HFFc6 (cell line): Measurements from ENCODE around the gene LRIG1. TPM values are rescaled to one million over a fixed set of nuclear protein-coding genes. Genes with fewer than 3 reads are reported as not detected.

ENCODE experiments used
- DNase-seq: peaks from one replicate; pipeline ENCODE4 v3.0.0-alpha.2; 2018
- H3K27ac Mint-ChIP-seq: 2 replicates; pipeline ENCODE4 v1.8.0; 2020; ENCODE audit warnings: mild to moderate bottlenecking, mixed read lengths
- H3K27me3 Mint-ChIP-seq: 2 replicates; pipeline ENCODE4 v1.8.0; 2021; ENCODE audit warnings: mild to moderate bottlenecking, moderate library complexity, mixed read lengths; ENCODE audit not compliant: insufficient read depth
- H3K36me3 Mint-ChIP-seq: 2 replicates; pipeline ENCODE4 v1.8.0; 2021; ENCODE audit warnings: low read depth, mixed read lengths
- H3K4me1 Mint-ChIP-seq: 2 replicates; pipeline ENCODE4 v1.8.0; 2020; ENCODE audit warnings: low read depth, mixed read lengths
- H3K4me3 Mint-ChIP-seq: 2 replicates; pipeline ENCODE4 v1.8.0; 2020; ENCODE audit warnings: mild to moderate bottlenecking, moderate library complexity, mixed read lengths
- H3K9me3 Mint-ChIP-seq: 2 replicates; pipeline ENCODE4 v1.8.0; 2020; ENCODE audit warnings: mild to moderate bottlenecking, mixed read lengths
- total RNA-seq, 6 experiments: library from RNA; stranded (reverse); fragmentation: NEBNext Ultra II Directional; extraction: Animal tissue kit (Norgen Biotek cat#: 25700); gene quantifications; 2 replicates in 1 of 6; 3 replicates in 5 of 6; pipeline ENCODE4 v1.2.3, GENCODE V29; 2021
- TF ChIP-seq, protein P1 (sequence below): fragments of 200-600 bp; sonication (generic); IDR thresholded peaks from 2 replicates; pipeline ENCODE4 v1.5.0; 2021; ENCODE audit warnings: antibody characterized with exemption, mild to moderate bottlenecking

LRIG1 gene
- total RNA-seq, 6 experiments from 2014 or later, result 1.7 to 2.7 (median 2.2) TPM

DNA sequence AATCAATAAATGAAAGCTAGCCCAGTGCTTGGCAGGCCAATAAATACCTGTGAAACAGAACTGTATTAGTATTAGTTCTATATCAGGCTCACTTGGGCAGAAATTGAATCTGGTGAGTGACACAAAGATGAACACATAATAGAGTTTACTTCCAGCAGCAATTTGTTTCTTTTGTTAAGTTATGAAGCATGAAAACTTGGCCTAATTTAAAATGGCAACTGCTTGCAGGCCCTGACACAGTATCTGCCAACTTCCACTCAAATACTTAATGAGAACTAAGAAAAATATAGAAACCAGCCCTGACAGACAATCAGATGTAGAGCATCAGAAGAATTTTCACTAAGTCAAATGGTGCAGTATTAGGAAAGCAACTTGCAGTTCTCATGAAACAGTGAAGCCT is 37.6 kb upstream of the LRIG1 start:
- H3K27ac Mint-ChIP-seq, result no peak overlapping the region
- DNase-seq, result no peak
- no peaks in the 10 kb centered on the region for H3K36me3 Mint-ChIP-seq
- TF ChIP-seq, protein P1, sequence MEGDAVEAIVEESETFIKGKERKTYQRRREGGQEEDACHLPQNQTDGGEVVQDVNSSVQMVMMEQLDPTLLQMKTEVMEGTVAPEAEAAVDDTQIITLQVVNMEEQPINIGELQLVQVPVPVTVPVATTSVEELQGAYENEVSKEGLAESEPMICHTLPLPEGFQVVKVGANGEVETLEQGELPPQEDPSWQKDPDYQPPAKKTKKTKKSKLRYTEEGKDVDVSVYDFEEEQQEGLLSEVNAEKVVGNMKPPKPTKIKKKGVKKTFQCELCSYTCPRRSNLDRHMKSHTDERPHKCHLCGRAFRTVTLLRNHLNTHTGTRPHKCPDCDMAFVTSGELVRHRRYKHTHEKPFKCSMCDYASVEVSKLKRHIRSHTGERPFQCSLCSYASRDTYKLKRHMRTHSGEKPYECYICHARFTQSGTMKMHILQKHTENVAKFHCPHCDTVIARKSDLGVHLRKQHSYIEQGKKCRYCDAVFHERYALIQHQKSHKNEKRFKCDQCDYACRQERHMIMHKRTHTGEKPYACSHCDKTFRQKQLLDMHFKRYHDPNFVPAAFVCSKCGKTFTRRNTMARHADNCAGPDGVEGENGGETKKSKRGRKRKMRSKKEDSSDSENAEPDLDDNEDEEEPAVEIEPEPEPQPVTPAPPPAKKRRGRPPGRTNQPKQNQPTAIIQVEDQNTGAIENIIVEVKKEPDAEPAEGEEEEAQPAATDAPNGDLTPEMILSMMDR, result no peak
- no peaks in the 10 kb centered on the region for H3K4me1 Mint-ChIP-seq
- no peaks in the 10 kb centered on the region for H3K27me3 Mint-ChIP-seq
- peaks cover under 1% of the 10 kb centered on the region; the same call in 1 of the 2 replicates for H3K9me3 Mint-ChIP-seq
- H3K4me3 Mint-ChIP-seq, result no peak overlapping the region

DNA sequence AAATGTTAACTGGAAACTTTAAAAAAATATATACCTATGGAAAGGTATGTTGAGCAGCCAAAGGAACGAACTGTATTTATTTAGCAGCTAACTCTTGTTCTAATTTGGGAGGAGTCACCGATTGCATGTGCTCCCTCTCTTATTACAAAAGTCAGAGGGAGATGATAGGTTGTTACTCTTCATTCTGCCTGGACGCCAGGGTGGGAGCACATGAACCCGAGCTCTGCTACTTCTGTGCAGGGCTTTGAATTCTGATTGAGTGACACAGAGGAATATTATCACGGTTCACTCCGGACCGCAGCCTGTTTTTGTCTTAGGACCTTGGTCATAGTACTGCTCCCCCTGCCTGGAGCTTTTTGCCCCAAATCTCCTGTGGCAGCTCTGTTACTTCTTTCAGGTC is 36.9 kb upstream of the LRIG1 start:
- TF ChIP-seq, protein P1, result no peak
- Mint-ChIP-seq H3K4me1 (no peaks in the 10 kb centered on the region), H3K36me3 (no peaks in the 10 kb centered on the region), H3K27me3 (no peaks in the 10 kb centered on the region), H3K27ac (no peak overlapping the region), H3K9me3 (no peaks in the 10 kb centered on the region), H3K4me3 (no peak overlapping the region)
- DNase-seq, result no peak

DNA sequence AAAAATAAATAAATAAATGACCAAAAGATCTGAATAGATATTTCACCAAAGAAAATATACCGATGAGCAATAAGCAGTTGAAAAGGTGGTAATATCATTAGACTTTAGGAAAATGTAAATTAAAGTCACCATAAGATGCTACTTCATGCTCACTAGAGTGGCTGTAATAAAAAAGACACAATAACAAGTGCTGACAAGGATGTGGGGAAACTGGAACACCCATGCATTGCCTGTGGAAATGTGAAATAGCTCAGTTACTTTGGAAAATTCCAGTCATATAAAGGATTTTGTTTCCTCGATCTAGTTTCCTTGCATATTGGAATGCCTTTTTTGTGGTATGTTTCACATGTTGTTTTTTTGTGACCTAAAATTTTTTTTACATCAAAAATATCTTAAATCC is 36.0 kb upstream of the LRIG1 start:
- Mint-ChIP-seq H3K9me3 (no peaks in the 10 kb centered on the region), H3K4me3 (no peak overlapping the region), H3K27ac (no peak overlapping the region), H3K27me3 (no peaks in the 10 kb centered on the region), H3K4me1 (no peaks in the 10 kb centered on the region), H3K36me3 (no peaks in the 10 kb centered on the region)
- no peak for DNase-seq
- TF ChIP-seq, protein P1, result no peak

DNA sequence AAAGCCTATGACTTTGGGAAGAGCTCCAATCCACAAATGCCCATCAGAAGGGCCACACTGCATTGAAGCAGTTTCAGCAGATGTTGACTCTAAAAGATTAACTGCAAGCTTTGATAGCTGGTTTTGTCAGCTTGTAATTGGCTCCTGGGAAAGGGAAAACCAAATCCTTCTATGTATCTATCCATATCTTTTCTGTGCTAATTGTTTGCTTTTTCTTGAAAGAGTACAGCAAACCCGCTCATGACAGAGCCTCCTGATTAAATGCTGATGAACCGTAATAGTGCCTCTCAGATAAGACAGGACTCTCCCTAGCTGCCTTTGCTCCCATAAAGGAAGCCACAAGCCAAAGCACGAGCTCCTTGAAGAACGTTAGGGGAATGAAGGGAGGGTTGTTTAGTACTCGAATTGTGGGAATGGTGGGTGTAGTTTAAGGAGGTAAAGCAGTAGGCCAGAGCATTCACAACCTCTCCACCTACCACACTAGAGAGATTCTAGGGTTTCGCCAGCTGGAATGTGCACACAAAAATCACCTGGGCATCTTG is 33.6 kb upstream of the LRIG1 start:
- no peak for DNase-seq
- no peak overlapping the region for H3K27ac Mint-ChIP-seq
- H3K4me3 Mint-ChIP-seq, result no peak overlapping the region
- no peaks in the 10 kb centered on the region for H3K36me3 Mint-ChIP-seq
- TF ChIP-seq, protein P1, result no peak
- H3K4me1 Mint-ChIP-seq, result no peaks in the 10 kb centered on the region
- H3K27me3 Mint-ChIP-seq, result 0 out of 2 replicates have a peak, but pooled peaks cover 2% of the 10 kb centered on the region
- H3K9me3 Mint-ChIP-seq, result no peaks in the 10 kb centered on the region

DNA sequence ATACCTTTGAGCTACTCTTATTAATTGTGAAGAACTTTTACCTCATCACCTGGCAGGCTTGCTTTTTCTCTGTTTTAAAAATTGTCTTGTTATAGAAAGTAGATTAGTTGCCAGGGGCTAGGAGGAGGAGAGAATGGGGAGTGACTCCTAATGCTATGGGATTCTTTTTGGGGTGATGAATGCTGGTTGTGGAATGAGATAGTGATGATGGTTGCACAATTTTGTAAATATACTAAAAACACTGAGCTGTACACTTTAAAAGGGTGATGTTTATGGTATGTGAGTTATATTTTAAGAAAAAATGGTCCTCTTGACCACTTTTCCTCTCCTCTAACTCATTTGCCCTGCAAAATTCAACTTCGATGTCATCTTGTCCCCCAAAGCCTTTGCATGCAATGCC is 31.8 kb upstream of the LRIG1 start:
- Mint-ChIP-seq H3K27me3 (peaks cover 7% of the 10 kb centered on the region), H3K4me3 (no peak overlapping the region), H3K27ac (no peak overlapping the region), H3K36me3 (no peaks in the 10 kb centered on the region), H3K4me1 (no peaks in the 10 kb centered on the region), H3K9me3 (no peaks in the 10 kb centered on the region)
- DNase-seq, result no peak
- TF ChIP-seq, protein P1, result no peak

DNA sequence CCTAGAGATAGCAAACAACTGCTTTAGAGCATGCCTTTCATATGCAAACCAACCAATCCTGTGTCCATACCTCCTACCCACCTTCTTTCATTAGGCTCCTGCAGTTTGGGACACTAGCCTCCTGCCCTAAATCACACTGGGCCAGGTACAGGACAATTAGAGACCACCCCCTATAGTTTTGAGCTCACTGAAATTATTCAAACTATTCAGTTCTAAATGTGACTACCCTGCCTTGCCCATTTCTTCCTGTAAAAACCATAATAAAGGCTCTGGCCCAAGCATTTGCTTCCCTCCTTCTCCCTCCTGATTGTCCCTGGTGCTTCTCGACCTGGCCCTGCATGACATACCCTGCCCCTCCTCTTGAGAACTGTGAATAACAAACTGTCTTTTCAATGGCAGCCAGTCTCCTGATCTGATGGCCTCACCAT is 31.4 kb upstream of the LRIG1 start:
- H3K9me3 Mint-ChIP-seq, result no peaks in the 10 kb centered on the region
- no peak overlapping the region for H3K4me3 Mint-ChIP-seq
- H3K4me1 Mint-ChIP-seq, result no peaks in the 10 kb centered on the region
- TF ChIP-seq, protein P1, result no peak
- no peak overlapping the region for H3K27ac Mint-ChIP-seq
- peaks cover 7% of the 10 kb centered on the region for H3K27me3 Mint-ChIP-seq
- no peak for DNase-seq
- H3K36me3 Mint-ChIP-seq, result no peaks in the 10 kb centered on the region
